Lung (tissue), 12 donors: ENCODE results near the gene ZFP36L1. TPM values are rescaled to one million over a fixed set of nuclear protein-coding genes. Genes with fewer than 3 reads are reported as not detected.

Experiments
- ATAC-seq: fragments of 200-7000 bp; cut with Tn5 transposase; one replicate; pipeline ENCODE4 v1.9.1; 2020; ENCODE audit warnings: moderate number of reproducible peaks; ENCODE audit not compliant: insufficient read depth, low FRiP score
- DNase-seq, 3 donors: peaks; one replicate each; pipeline ENCODE4 v3.0.0-alpha.2; 2013 to 2017
- H3K27ac ChIP-seq, 2 donors: one replicate each; pipeline ENCODE4 v1.5.1; 2013; ENCODE audit warnings: mild to moderate bottlenecking in 2 of 2, moderate library complexity in 2 of 2, control low read depth in 1 of 2, inconsistent platforms in 1 of 2, low read depth in 1 of 2, low read length in 1 of 2
- H3K27me3 ChIP-seq, 3 donors: one replicate each; pipeline ENCODE4 v1.5.1; 2013; ENCODE audit warnings: low read length in 2 of 3; ENCODE audit not compliant: control insufficient read depth in 3 of 3, insufficient read depth in 3 of 3
- H3K36me3 ChIP-seq, 4 donors: one replicate each; pipeline ENCODE4 v1.5.1; 2013; ENCODE audit warnings: low read length in 4 of 4, mild to moderate bottlenecking in 1 of 4, moderate library complexity in 1 of 4; ENCODE audit not compliant: control insufficient read depth in 4 of 4, insufficient read depth in 4 of 4
- H3K4me1 ChIP-seq, 5 donors: one replicate each; pipeline ENCODE4 v1.5.1; 2013; ENCODE audit warnings: low read length in 5 of 5, mild to moderate bottlenecking in 2 of 5, moderate library complexity in 1 of 5; ENCODE audit not compliant: control insufficient read depth in 5 of 5, insufficient read depth in 5 of 5
- H3K4me3 ChIP-seq: one replicate; pipeline ENCODE4 v1.5.1; 2013; ENCODE audit warnings: mild to moderate bottlenecking, control low read depth, moderate library complexity
- H3K9ac ChIP-seq, 2 donors: one replicate each; pipeline ENCODE4 v1.5.1; 2013; ENCODE audit warnings: low read length in 2 of 2, control low read depth in 1 of 2; ENCODE audit not compliant: insufficient read depth in 1 of 2
- H3K9me3 ChIP-seq, 4 donors: one replicate each; pipeline ENCODE4 v1.5.1; 2013; ENCODE audit warnings: low read length in 3 of 4, mild to moderate bottlenecking in 1 of 4, moderate library complexity in 1 of 4; ENCODE audit not compliant: control insufficient read depth in 4 of 4, insufficient read depth in 3 of 4
- CTCF ChIP-seq: IDR thresholded peaks from 2 replicates; pipeline ENCODE4 v1.5.1; 2012; ENCODE audit warnings: mild to moderate bottlenecking; ENCODE audit errors: control extremely low read depth, extremely low read depth
- WGBS, 2 donors: extraction: QIAGEN DNeasy Blood & Tissue Kit; methylation state at CpG; one replicate each; pipeline ENCODE4 v1.1.7; 2013; 5-methylcytosine and 5-hydroxymethylcytosine counted together
- polyA plus RNA-seq, 2 donors: library from polyadenylated mRNA; stranded (reverse); fragments of 200-250 nt; gene quantifications; one replicate each; pipeline ENCODE4 v1.2.1, GENCODE V29; 2013
- total RNA-seq, 2 donors: library from RNA; depleted of rRNA in 1 of 2; stranded (reverse); fragments of >200 nt in 1 of 2; gene quantifications; one replicate each; pipeline ENCODE4 v1.2.1, GENCODE V29; 2014 to 2021
- donor health status: control.
- donor health status: control.
- donor health status: Bipolar disorder and iron deficiency.
- donor health status: healthy.
- donor health status: DM: yes; HTN: yes; CAD: no.

The ZFP36L1 gene
- total and polyA plus RNA-seq, 4 donors, result 63.7 to 364 (median 267) TPM

DNA sequence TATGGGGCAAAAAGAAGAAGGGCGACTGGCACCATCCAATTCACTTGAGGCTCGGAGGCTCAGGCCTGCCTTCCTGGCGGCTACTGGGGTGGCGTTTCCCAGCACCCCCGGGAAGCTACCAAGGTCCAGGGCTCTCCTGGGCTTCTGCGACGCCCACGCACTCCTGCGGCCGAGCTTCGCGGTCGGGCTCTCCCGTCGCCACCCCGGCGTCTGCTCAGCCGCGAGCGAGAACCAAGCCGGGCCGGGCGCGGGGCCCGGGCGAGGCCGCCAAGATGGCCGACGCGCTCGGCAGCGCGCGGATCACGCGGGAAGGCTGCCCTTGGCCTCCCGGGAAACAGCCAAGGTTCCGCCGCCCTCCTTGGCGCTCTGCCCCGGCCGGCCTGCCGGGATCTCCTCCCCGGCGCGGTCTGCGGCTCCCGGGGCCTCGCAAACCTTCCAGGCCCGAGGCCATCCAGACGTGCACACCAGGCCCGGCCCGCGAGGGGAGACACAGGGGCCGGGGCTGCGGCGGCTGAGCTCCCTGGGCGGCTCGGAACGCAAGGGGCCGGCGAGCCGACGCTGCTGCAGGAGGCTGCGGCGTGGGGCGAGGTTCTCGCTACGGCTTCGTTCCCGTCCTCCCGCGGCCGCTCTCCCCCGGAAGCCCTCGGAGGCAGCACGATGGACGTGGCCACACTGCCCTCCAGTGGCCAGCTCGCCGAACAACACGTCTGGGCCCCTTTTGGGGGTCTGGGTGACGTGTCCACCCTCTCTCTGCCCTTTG, 23.5 kb upstream of the ZFP36L1 start:
- peaks cover 0 to 61% (median 32%) of the 10 kb centered on the region in 5 donors for H3K4me1 ChIP-seq

DNA sequence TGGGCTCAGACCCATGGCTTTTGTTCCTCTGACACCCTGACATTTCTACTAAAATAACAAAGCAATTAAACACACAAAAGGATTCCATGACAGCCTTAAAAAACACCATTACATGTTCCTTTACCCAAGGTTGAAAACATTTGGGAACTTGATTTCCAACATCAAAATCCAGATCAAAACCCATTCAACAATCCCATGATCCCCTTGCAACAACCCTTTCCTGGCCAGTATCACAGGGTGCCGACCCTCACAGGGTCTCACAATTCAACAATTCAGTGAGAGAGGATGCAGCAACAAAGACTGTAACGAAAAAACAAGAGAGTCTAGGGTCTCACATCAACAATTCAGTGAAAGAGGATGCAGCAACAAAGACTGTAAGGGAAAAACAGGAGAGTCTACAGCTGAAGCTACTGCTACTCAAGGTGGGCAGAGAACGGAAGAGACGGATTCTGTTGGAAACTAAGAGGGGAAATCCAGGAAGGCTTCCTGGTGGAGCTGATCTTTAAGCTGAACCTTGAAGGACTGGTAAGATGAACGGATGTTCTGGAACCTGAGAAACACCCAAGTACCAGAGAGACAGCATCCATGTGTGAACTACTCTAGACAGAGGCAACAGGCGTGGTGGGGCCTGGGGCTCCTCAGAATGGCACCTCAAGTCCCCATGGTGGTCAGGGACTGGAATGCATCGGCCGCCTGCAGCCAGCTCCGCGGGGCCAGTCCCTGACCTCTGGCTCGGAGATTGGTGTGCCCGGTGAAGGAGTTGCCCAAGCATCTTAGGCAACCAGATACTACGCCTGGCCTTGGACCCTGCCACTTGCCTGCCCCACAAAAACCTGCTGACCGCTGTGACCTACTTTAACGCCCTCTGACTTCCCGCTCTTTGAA, 22.7 kb upstream of the ZFP36L1 start:
- WGBS, 2 donors, result 79 to 80% methylated on average over 16 of the region's 16 CpGs
- Histone ChIP-seq H3K4me3 (no peak overlapping the region), H3K27ac (peak overlapping the region; percentile 98 to 99), H3K9me3 (no peaks in the 10 kb centered on the region), H3K27me3 (no peaks in the 10 kb centered on the region), H3K36me3 (no peaks in the 10 kb centered on the region), H3K4me1 (peaks cover 0 to 61% (median 37%) of the 10 kb centered on the region in 5 donors), H3K9ac (peak overlapping the region; percentile 11 to 85)
- TF ChIP-seq CTCF, result no peak
- DNase-seq (peak in 1 of 3 donors; percentile 18), ATAC-seq (no peak)

More for the DNA sequence above, 23.5 kb upstream of the ZFP36L1 start:
- 2 to 3% methylated on average over 73 to 82 of the region's 82 CpGs for WGBS, 2 donors
- Histone ChIP-seq H3K4me3 (peak overlapping the region; percentile 16), H3K9ac (peak overlapping the region; percentile 39 to 85), H3K27ac (peak overlapping the region; percentile 98 to 99), H3K27me3 (no peaks in the 10 kb centered on the region), H3K36me3 (no peaks in the 10 kb centered on the region), H3K9me3 (no peaks in the 10 kb centered on the region)
- DNase-seq (peak; percentile 95 to 96 (median 96)), ATAC-seq (peak; percentile 94)
- TF ChIP-seq CTCF, result peak; percentile 96

GRCh38 chr14:68814539-68815297, 21.9 kb upstream of the ZFP36L1 start:
- Histone ChIP-seq H3K9me3 (no peaks in the 10 kb centered on the region), H3K27ac (peak overlapping the region; percentile 98 to 99), H3K4me1 (peaks cover 0 to 58% (median 35%) of the 10 kb centered on the region in 5 donors), H3K9ac (peak overlapping the region; percentile 11 to 85), H3K36me3 (no peaks in the 10 kb centered on the region), H3K4me3 (no peak overlapping the region), H3K27me3 (no peaks in the 10 kb centered on the region)
- ATAC-seq (no peak), DNase-seq (peak; percentile 90 to 97 (median 96))
- 11 to 26% methylated on average over 12 of the region's 12 CpGs for WGBS, 2 donors
- no peak for TF ChIP-seq CTCF
